Activated gamma-delta T cell treated with anti-CD3 and anti-CD28 coated beads, Interleukin-2, amount 50 U/mL, for 16 hours (primary cell): ENCODE data around the gene KCNC2.
"Not testable (repeated sequence)": the region's sequence is repeated elsewhere in the genome, so short reads cannot be mapped to it uniquely, and the experiment has no call there.

Source experiments
- DNase-seq: peaks from one replicate; pipeline ENCODE4 v3.0.0-alpha.2; 2020; ENCODE audit warnings: low read depth

The KCNC2 gene

GRCh38 chr12:75209812-75210138, at the start of gene KCNC2:
Gene KCNC2 (minus strand): TSS chr12:75209839.
- no peak for DNase-seq

GRCh38 chr12:75259143-75259542, 49.5 kb upstream of the KCNC2 start:
- no peak for DNase-seq

GRCh38 chr12:75257510-75257909, 47.9 kb upstream of the KCNC2 start:
- no peak for DNase-seq

GRCh38 chr12:75245108-75245507, 35.5 kb upstream of the KCNC2 start:
- no peak for DNase-seq

GRCh38 chr12:75239987-75240386, 30.3 kb upstream of the KCNC2 start:
- no peak for DNase-seq

- no peak for DNase-seq
Measured at GRCh38 chr12:75236206-75236605, 26.6 kb upstream of the KCNC2 start.

- no peak for DNase-seq
Measured at GRCh38 chr12:75227132-75227531, 17.5 kb upstream of the KCNC2 start.

- DNase-seq, result no peak
Measured at GRCh38 chr12:75212072-75212471, 2.4 kb upstream of the KCNC2 start.

- no peak for DNase-seq
Measured at GRCh38 chr12:75208856-75209811, 505 bp downstream of the KCNC2 start.

- no peak for DNase-seq
Measured at GRCh38 chr12:75207338-75208083, 2.1 kb downstream of the KCNC2 start.

- DNase-seq, result no peak
Measured at GRCh38 chr12:75205558-75205957, 4.1 kb downstream of the KCNC2 start.

GRCh38 chr12:75196865-75197264, 12.8 kb downstream of the KCNC2 start:
- DNase-seq, result no peak

GRCh38 chr12:75196408-75196807, 13.2 kb downstream of the KCNC2 start:
- DNase-seq, result no peak

- DNase-seq, result no peak
Measured at GRCh38 chr12:75194250-75194649, 15.4 kb downstream of the KCNC2 start.

GRCh38 chr12:75192196-75192595, 17.4 kb downstream of the KCNC2 start:
- DNase-seq, result no peak

GRCh38 chr12:75190846-75191245, 18.8 kb downstream of the KCNC2 start:
- no peak for DNase-seq

- DNase-seq, result not testable (repeated sequence)
Measured at GRCh38 chr12:75185881-75186280, 23.8 kb downstream of the KCNC2 start.

- DNase-seq, result no peak
Measured at GRCh38 chr12:75184516-75184915, 25.1 kb downstream of the KCNC2 start.

- no peak for DNase-seq
Measured at GRCh38 chr12:75183967-75184366, 25.7 kb downstream of the KCNC2 start.

GRCh38 chr12:75177997-75178396, 31.6 kb downstream of the KCNC2 start:
- DNase-seq, result no peak

GRCh38 chr12:75172611-75173010, 37.0 kb downstream of the KCNC2 start:
- DNase-seq, result no peak

- DNase-seq, result no peak
Measured at GRCh38 chr12:75170640-75171185, 38.9 kb downstream of the KCNC2 start.

GRCh38 chr12:75162845-75163244, 46.8 kb downstream of the KCNC2 start:
- DNase-seq, result no peak
